GM20431 (cell line): ENCODE measurements around the gene LSR.

Experiments used
- in situ Hi-C: fragments of 300-500 bp; cut with MseI, MboI; formaldehyde crosslinking; loops from one replicate; pipeline ENCODE4 v1.15.0; 2020; ENCODE audit warnings: low sequenced_read_pairs; ENCODE audit not compliant: unreplicated experiment

The LSR gene

GRCh38 chr19:35314031-35314430 lies 65.2 kb downstream of the LSR start:
- in situ Hi-C loops = no loop called here

- in situ Hi-C loops = no loop called here
Measured at GRCh38 chr19:35314858-35315470, 66.2 kb downstream of the LSR start.

GRCh38 chr19:35315883-35316282 lies 67.1 kb downstream of the LSR start:
- in situ Hi-C loops = no loop called here

GRCh38 chr19:35316560-35316959 lies 67.8 kb downstream of the LSR start:
- in situ Hi-C loops = no loop called here
